RWPE2 (cell line): ENCODE data around the gene EIF4EBP3.

Experiments used
- ATAC-seq: fragments of 200-7000 bp; cut with Tn5 transposase; 3 replicates; pipeline ENCODE4 v1.9.1; 2021; ENCODE audit warnings: low read depth
- DNase-seq: peaks from one replicate; pipeline ENCODE4 v3.0.0-alpha.2; 2020; ENCODE audit warnings: low spot score
- H3K27ac ChIP-seq: fragments of 450-650 bp; 2 replicates; pipeline ENCODE4 v1.5.1; 2017; ENCODE audit warnings: mild to moderate bottlenecking; ENCODE audit not compliant: poor library complexity, severe bottlenecking
- H3K27me3 ChIP-seq: fragments of 250-450 bp; sonication (Bioruptor Pico); 2 replicates; pipeline ENCODE4 v1.5.1; 2021; ENCODE audit warnings: mild to moderate bottlenecking, moderate library complexity; ENCODE audit not compliant: insufficient read depth, poor library complexity, severe bottlenecking
- H3K36me3 ChIP-seq: fragments of 250-450 bp; sonication (Bioruptor Pico); 2 replicates; pipeline ENCODE4 v1.5.1; 2020; ENCODE audit warnings: low read depth, mild to moderate bottlenecking, moderate library complexity
- H3K4me1 ChIP-seq: fragments of 250-450 bp; sonication (Bioruptor Pico); 2 replicates; pipeline ENCODE4 v1.5.1; 2021; ENCODE audit warnings: mild to moderate bottlenecking, moderate library complexity; ENCODE audit not compliant: insufficient read depth, poor library complexity, severe bottlenecking
- H3K4me3 ChIP-seq: fragments of 250-450 bp; sonication (Bioruptor Pico); 2 replicates; pipeline ENCODE4 v1.5.1; 2021; ENCODE audit warnings: mild to moderate bottlenecking, moderate library complexity; ENCODE audit not compliant: severe bottlenecking
- H3K9me3 ChIP-seq: fragments of 250-450 bp; sonication (Bioruptor Pico); 2 replicates; pipeline ENCODE4 v1.5.1; 2021; ENCODE audit warnings: mild to moderate bottlenecking, moderate library complexity; ENCODE audit not compliant: severe bottlenecking
- CTCF ChIP-seq: fragments of 450-650 bp; IDR thresholded peaks from one replicate; pipeline ENCODE4 v1.5.1; 2017; ENCODE audit warnings: mild to moderate bottlenecking, moderate library complexity; ENCODE audit not compliant: poor library complexity, severe bottlenecking

EIF4EBP3 gene

GRCh38 chr5:140598836-140599235 lies 51.4 kb downstream of the EIF4EBP3 start:
- Histone ChIP-seq H3K36me3 (no peaks in the 10 kb centered on the region), H3K9me3 (no peaks in the 10 kb centered on the region), H3K4me3 (no peak overlapping the region), H3K27ac (no peak overlapping the region), H3K27me3 (no peaks in the 10 kb centered on the region), H3K4me1 (peaks cover 7% of the 10 kb centered on the region)
- TF ChIP-seq CTCF: no peak
- no peak for DNase-seq
- ATAC-seq: no peak
